HEK293T (cell line): ENCODE data around the gene SEMA3C.
"Not testable (repeated sequence)": the region's sequence is repeated elsewhere in the genome, so short reads cannot be mapped to it uniquely, and the experiment has no call there.

ENCODE experiments used
- CTCF ChIA-PET: fragments of 350-600 bp; formaldehyde crosslinking; extraction: SDS; loops from one replicate; lab custom pipeline; 2021; ENCODE audit warnings: antibody characterized with exemption, inconsistent platforms; lab: Yijun Ruan, JAX
- POLR2A ChIA-PET: fragments of 350-600 bp; formaldehyde crosslinking; extraction: SDS; loops from one replicate; lab custom pipeline; 2020; ENCODE audit warnings: antibody characterized with exemption, inconsistent platforms; lab: Yijun Ruan, JAX
- DNase-seq: peaks from one replicate; pipeline ENCODE4 v3.0.0; 2012; ENCODE audit warnings: mixed read lengths; ENCODE audit errors: extremely low spot score
- ARNT ChIP-seq: fragments of 450-650 bp; IDR thresholded peaks from 2 replicates; pipeline ENCODE4 v1.6.1; 2017; ENCODE audit warnings: mild to moderate bottlenecking
- BHLHE40 ChIP-seq: fragments of 450-650 bp; IDR thresholded peaks from 2 replicates; pipeline ENCODE4 v1.6.1; 2016; ENCODE audit warnings: mild to moderate bottlenecking, moderate library complexity, borderline replicate concordance
- CTBP1 ChIP-seq: fragments of 450-650 bp; IDR thresholded peaks from 2 replicates; pipeline ENCODE4 v1.6.1; 2016; ENCODE audit warnings: borderline replicate concordance
- ELF4 ChIP-seq: fragments of 450-650 bp; IDR thresholded peaks from 2 replicates; pipeline ENCODE4 v1.6.1; 2017; ENCODE audit warnings: antibody characterized with exemption
- FOXA1 ChIP-seq: fragments of 450-650 bp; IDR thresholded peaks from 2 replicates; pipeline ENCODE4 v1.6.1; 2016; ENCODE audit warnings: mild to moderate bottlenecking
- FOXK2 ChIP-seq: fragments of 450-650 bp; IDR thresholded peaks from 2 replicates; pipeline ENCODE4 v1.6.1; 2016; ENCODE audit warnings: mild to moderate bottlenecking
- FOXM1 ChIP-seq: fragments of 450-650 bp; IDR thresholded peaks from 2 replicates; pipeline ENCODE4 v1.6.1; 2017; ENCODE audit warnings: mild to moderate bottlenecking, borderline replicate concordance
- HDGF ChIP-seq: fragments of 450-650 bp; IDR thresholded peaks from 2 replicates; pipeline ENCODE4 v1.6.1; 2017; ENCODE audit warnings: antibody characterized with exemption, borderline replicate concordance
- L3MBTL2 ChIP-seq: fragments of 450-650 bp; conservative IDR thresholded peaks from 2 replicates; pipeline ENCODE4 v1.6.1; 2016; ENCODE audit warnings: mild to moderate bottlenecking
- LEF1 ChIP-seq: fragments of 450-650 bp; IDR thresholded peaks from 2 replicates; pipeline ENCODE4 v1.6.1; 2017; ENCODE audit warnings: mild to moderate bottlenecking, borderline replicate concordance
- NFRKB ChIP-seq: fragments of 450-650 bp; IDR thresholded peaks from 2 replicates; pipeline ENCODE4 v1.6.1; 2016; ENCODE audit warnings: mild to moderate bottlenecking, moderate library complexity
- PKNOX1 ChIP-seq: fragments of 450-650 bp; IDR thresholded peaks from 2 replicates; pipeline ENCODE4 v1.6.1; 2016
- SP1 ChIP-seq: fragments of 450-650 bp; IDR thresholded peaks from 2 replicates; pipeline ENCODE4 v1.6.1; 2017
- SUZ12 ChIP-seq: fragments of 450-650 bp; IDR thresholded peaks from 2 replicates; pipeline ENCODE4 v1.6.1; 2016; ENCODE audit warnings: mild to moderate bottlenecking
- TARDBP ChIP-seq: fragments of 450-650 bp; IDR thresholded peaks from 2 replicates; pipeline ENCODE4 v1.6.1; 2016
- ZNF384 ChIP-seq: fragments of 450-650 bp; IDR thresholded peaks from 2 replicates; pipeline ENCODE4 v1.6.1; 2016

The SEMA3C gene

GRCh38 chr7:80934321-80934720 lies 15.5 kb upstream of the SEMA3C start:
- TF ChIP-seq ELF4 (no peak), L3MBTL2 (no peak), PKNOX1 (no peak), TARDBP (no peak), FOXK2 (no peak)
- DNase-seq, result no peak
- CTCF ChIA-PET, result interaction anchor here (0.7 kb wide), 1 partner anchor 130 kb away, joined by 3 read pairs; no protein-coding TSS in a partner anchor
- POLR2A ChIA-PET, result no interaction called here

GRCh38 chr7:80932536-80932935 lies 13.7 kb upstream of the SEMA3C start:
- DNase-seq, result no peak
- ChIA-PET CTCF (no interaction called here), POLR2A (no interaction called here)
- no peak for TF ChIP-seq NFRKB
- no peak for TF ChIP-seq HDGF
- TF ChIP-seq FOXA1, result no peak
- TF ChIP-seq PKNOX1, result no peak
- no peak for TF ChIP-seq ELF4
- TF ChIP-seq FOXM1, result no peak
- no peak for TF ChIP-seq ARNT
- TF ChIP-seq FOXK2, result no peak
- TF ChIP-seq LEF1, result no peak
- no peak for TF ChIP-seq BHLHE40
- no peak for TF ChIP-seq L3MBTL2
- TF ChIP-seq ZNF384, result no peak
- no peak for TF ChIP-seq SUZ12
- TF ChIP-seq CTBP1, result no peak

GRCh38 chr7:80929619-80930018 lies 10.8 kb upstream of the SEMA3C start:
- DNase-seq, result no peak
- CTCF ChIA-PET, result interaction anchor here (2.1 kb wide), 1 partner anchor 10 kb away, joined by 11 read pairs; the partner anchor contains the start of gene SEMA3C
- TF ChIP-seq ARNT, result no peak
- TF ChIP-seq NFRKB, result no peak
- TF ChIP-seq LEF1, result no peak
- no peak for TF ChIP-seq HDGF
- TF ChIP-seq FOXK2, result no peak
- TF ChIP-seq TARDBP, result no peak
- no peak for TF ChIP-seq SP1
- TF ChIP-seq ELF4, result no peak
- TF ChIP-seq SUZ12, result no peak
- TF ChIP-seq ZNF384, result no peak
- no peak for TF ChIP-seq BHLHE40
- no peak for TF ChIP-seq FOXA1
- no peak for TF ChIP-seq CTBP1
- no peak for TF ChIP-seq FOXM1
- no peak for TF ChIP-seq PKNOX1
- TF ChIP-seq L3MBTL2, result no peak
- POLR2A ChIA-PET, result no interaction called here

- CTCF ChIA-PET, DNase-seq, POLR2A ChIA-PET: not testable (repeated sequence)
These were observed 8.1 kb upstream of the SEMA3C start for GRCh38 chr7:80926955-80927354.

GRCh38 chr7:80924090-80924489 lies 5.2 kb upstream of the SEMA3C start:
- POLR2A ChIA-PET, result no interaction called here
- CTCF ChIA-PET, result no interaction called here

GRCh38 chr7:80923211-80923612 lies 4.4 kb upstream of the SEMA3C start:
- ChIA-PET POLR2A (no interaction called here), CTCF (no interaction called here)
- no peak for TF ChIP-seq HDGF
- TF ChIP-seq LEF1, result no peak
- TF ChIP-seq SUZ12, result no peak
- TF ChIP-seq SP1, result no peak
- TF ChIP-seq TARDBP, result no peak
- no peak for TF ChIP-seq CTBP1
- no peak for TF ChIP-seq FOXA1
- no peak for TF ChIP-seq ARNT
- no peak for TF ChIP-seq NFRKB
- no peak for TF ChIP-seq FOXK2
- no peak for TF ChIP-seq BHLHE40
- TF ChIP-seq L3MBTL2, result no peak
- no peak for TF ChIP-seq ZNF384
- TF ChIP-seq FOXM1, result no peak
- TF ChIP-seq PKNOX1, result no peak
- DNase-seq, result no peak

More at GRCh38 chr7:80924090-80924489, 5.2 kb upstream of the SEMA3C start:
- DNase-seq, result no peak
- no peak for TF ChIP-seq ZNF384
- no peak for TF ChIP-seq FOXK2
- no peak for TF ChIP-seq ARNT
- TF ChIP-seq BHLHE40, result no peak
- no peak for TF ChIP-seq ELF4
- no peak for TF ChIP-seq HDGF
